Coronary artery (tissue), 2 donors: Measurements from ENCODE around the gene MGAT4A.
A peak's percentile ranks its signal among the peaks of the same experiment; 100 is the strongest.

ENCODE experiments used
- DNase-seq: peaks from one replicate; pipeline ENCODE4 v3.0.0-alpha.2; 2017; ENCODE audit warnings: low spot score
- H3K27ac ChIP-seq, 2 donors: fragments of 200-600 bp; sonication (generic); one replicate each; pipeline ENCODE4 v1.5.1; 2016 to 2019
- H3K4me3 ChIP-seq: fragments of 200-600 bp; sonication (generic); 2 replicates; pipeline ENCODE4 v1.5.1; 2016; ENCODE audit warnings: mild to moderate bottlenecking, moderate library complexity
- TF ChIP-seq, protein P1 (sequence below): fragments of 200-600 bp; sonication (generic); IDR thresholded peaks from one replicate; pipeline ENCODE4 v1.5.1; 2019; ENCODE audit warnings: antibody characterized with exemption

The MGAT4A gene

DNA sequence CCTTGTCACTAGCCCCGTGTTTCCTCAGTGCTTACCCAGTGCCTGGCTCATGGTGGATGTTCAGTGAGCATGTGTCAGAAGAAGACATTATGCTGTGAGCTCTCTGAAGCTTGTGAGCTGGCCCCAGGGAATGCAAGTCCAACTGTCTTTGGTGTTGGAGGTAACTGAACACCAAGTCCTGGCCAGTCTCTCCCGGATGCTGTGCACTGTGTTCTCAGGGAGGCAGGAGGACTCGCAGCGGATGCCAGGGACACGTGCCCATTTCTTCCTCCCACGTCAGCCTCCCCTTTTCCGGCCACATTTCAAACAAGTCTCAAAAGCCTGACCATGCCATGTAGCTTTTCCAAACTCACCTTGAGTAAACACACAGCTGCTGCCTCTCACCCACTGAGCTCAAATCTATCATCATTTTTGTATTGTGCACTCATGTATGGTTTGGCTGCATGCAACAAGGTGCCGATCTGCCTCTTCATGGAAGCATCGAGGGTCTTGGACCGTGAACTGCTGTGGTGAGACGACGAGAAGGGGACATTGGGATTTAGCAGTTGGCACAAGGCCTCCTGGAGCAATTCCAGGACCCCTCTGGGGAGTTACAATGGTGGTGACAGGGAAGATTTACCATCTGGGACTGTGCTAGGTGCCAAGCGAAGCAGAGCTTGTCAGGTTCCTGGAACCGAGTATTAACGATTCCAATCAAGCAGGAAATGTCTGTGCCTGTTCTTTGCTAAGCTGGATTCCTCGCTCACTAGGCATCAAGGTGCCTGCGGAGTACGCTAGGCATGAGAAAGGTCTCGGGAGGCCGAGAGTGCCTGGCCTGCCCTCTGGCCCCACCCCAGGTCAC, 44.4 kb upstream of the MGAT4A start:
- TF ChIP-seq, protein P1, sequence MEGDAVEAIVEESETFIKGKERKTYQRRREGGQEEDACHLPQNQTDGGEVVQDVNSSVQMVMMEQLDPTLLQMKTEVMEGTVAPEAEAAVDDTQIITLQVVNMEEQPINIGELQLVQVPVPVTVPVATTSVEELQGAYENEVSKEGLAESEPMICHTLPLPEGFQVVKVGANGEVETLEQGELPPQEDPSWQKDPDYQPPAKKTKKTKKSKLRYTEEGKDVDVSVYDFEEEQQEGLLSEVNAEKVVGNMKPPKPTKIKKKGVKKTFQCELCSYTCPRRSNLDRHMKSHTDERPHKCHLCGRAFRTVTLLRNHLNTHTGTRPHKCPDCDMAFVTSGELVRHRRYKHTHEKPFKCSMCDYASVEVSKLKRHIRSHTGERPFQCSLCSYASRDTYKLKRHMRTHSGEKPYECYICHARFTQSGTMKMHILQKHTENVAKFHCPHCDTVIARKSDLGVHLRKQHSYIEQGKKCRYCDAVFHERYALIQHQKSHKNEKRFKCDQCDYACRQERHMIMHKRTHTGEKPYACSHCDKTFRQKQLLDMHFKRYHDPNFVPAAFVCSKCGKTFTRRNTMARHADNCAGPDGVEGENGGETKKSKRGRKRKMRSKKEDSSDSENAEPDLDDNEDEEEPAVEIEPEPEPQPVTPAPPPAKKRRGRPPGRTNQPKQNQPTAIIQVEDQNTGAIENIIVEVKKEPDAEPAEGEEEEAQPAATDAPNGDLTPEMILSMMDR, result no peak
- peak overlapping the region in 1 of 2 donors; percentile 18 for H3K27ac ChIP-seq
- peak overlapping the region; percentile 32 for H3K4me3 ChIP-seq
- no peak for DNase-seq

DNA sequence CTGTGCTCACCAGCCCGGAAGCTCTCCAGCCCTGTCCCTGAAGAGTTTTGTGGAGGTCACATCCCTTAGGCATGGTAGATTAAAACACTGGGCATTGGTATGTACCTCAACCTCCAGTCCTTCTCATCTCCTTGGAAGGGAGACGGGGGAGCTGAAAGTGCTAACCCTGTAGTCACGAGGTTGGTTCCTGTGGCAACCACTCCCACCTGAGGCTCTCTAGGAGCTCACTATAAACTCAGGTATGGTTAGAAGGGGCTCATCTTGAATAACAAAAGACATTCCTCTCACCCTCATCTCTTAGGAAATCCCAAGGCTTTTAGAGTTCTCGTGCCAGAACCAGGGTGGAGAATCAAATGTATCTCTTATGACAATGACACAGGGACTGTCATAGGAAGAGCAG, 43.0 kb upstream of the MGAT4A start:
- TF ChIP-seq, protein P1, result no peak
- no peak for DNase-seq
- H3K27ac ChIP-seq, result no peak overlapping the region
- no peak overlapping the region for H3K4me3 ChIP-seq

DNA sequence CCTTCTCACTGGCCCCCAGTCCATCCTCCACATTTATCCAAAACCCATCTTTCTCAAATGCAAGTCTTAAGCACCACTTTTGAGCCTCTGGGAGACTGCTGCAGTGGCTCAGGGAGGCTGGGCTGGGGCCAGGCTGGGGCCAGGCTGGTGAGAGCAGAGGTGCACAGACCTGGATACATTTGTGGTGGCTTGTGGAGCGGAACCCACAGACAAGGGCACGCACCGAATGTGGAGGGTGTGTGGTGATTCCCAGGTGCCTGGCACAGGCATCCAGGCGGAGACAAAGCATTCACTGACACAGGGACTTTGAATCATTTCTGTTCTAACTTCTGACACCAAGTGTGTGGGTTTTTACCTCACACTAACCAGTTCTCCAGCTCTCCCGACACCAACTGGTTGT, 42.2 kb upstream of the MGAT4A start:
- DNase-seq, result no peak
- no peak overlapping the region for H3K27ac ChIP-seq
- TF ChIP-seq, protein P1, result no peak
- no peak overlapping the region for H3K4me3 ChIP-seq

DNA sequence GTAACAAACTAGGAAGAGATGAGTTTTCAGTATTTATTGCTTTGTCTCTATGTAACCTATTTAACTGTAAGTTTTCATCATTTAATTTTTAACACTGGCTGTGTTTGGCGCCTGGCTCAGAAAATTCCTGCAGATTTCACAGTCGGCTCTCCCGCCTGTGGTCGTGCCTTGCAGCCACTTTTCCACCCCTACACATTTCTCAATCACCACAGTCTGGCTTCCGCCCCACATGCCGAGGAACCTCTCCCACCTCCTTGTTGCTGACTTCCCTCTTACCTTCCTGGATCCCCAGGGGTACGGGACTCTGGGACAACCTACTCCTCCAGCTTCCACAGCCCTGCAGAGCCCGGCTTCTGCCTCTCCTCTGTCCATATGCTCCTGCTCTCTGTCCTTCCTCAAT, 41.6 kb upstream of the MGAT4A start:
- TF ChIP-seq, protein P1, result no peak
- peak overlapping the region in 1 of 2 donors; percentile 43 for H3K27ac ChIP-seq

DNA sequence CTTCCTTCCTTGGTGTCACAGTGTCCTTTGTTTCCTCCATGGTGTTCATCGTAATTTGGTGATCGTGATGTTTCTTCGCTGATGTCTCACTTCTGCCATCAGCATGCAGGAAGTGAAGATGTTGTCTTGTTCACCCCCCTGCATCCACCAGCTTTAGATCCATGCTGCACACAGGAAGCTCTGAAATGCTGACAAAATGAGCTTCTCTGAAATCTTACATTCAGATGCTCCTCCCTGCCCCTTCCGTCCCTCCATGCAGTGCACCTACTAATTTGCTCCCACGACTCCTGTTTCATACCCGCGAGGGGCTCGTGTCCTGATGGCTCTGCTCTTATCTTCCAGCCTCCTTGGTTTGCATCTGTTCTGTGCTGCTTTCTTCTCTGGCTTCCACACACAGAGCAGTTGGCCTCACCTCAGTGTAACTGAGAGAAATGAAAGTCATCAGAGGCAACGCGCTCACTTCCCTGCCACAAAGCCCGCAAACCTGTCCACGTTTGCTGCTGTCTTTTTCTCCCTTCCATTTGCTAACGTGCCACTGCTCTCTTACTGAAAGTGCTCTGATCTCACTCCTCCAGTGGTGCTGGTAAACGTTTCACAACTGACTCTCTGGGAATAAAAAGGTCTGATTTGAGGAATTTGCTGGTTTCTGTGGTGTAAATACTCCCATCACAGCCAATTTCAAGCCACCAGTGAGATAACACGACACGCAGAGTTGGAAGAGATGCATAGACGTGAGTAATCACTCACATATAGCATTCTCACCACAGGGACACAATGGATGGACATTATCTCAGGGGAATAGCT, 41.0 kb upstream of the MGAT4A start:
- Histone ChIP-seq H3K4me3 (peak overlapping the region; percentile 30), H3K27ac (peak overlapping the region in 1 of 2 donors; percentile 43)
- TF ChIP-seq, protein P1, result no peak
- DNase-seq, result no peak

More for the DNA sequence above, 41.6 kb upstream of the MGAT4A start:
- DNase-seq, result no peak
- H3K4me3 ChIP-seq, result no peak overlapping the region

DNA sequence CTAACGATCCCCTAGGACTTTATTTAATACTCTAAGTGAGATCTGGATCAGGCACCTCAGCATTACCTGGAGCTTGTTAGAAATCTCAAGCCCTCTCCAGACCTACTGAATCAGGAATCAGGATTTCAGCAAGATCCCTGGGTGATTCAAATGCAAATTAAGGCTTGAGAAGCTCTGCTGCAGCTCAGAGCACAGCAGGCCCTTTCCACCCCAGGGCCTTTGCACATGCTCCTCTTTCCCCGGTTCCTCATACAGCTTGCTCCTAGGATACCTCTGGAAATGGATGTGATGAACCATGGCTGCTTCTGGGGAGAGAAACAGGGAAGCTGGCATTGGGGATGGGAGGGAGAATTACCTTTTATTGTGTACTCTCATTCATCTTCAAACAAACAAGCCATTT, 40.3 kb upstream of the MGAT4A start:
- no peak for DNase-seq
- TF ChIP-seq, protein P1, result no peak
- Histone ChIP-seq H3K4me3 (no peak overlapping the region), H3K27ac (peak overlapping the region in 1 of 2 donors; percentile 43)
